GM13976 (cell line): ENCODE measurements around the gene NCCRP1.

ENCODE experiments used
- DNase-seq: peaks from one replicate; pipeline ENCODE4 v3.0.0; 2012; ENCODE audit warnings: low spot score
- in situ Hi-C: fragments of 300-500 bp; cut with MboI; formaldehyde crosslinking; loops from one replicate; pipeline ENCODE4 v1.12.0; 2022; ENCODE audit warnings: low sequenced_read_pairs, mixed read lengths, inconsistent platforms; ENCODE audit not compliant: unreplicated experiment
- TF ChIP-seq, protein P1 (sequence below): IDR thresholded peaks from 2 replicates; pipeline ENCODE4 v1.5.1; 2012; ENCODE audit warnings: borderline replicate concordance, mild to moderate bottlenecking; ENCODE audit not compliant: insufficient read depth; ENCODE audit errors: extremely low read depth, missing control alignments, control extremely low read depth

The NCCRP1 gene

DNA sequence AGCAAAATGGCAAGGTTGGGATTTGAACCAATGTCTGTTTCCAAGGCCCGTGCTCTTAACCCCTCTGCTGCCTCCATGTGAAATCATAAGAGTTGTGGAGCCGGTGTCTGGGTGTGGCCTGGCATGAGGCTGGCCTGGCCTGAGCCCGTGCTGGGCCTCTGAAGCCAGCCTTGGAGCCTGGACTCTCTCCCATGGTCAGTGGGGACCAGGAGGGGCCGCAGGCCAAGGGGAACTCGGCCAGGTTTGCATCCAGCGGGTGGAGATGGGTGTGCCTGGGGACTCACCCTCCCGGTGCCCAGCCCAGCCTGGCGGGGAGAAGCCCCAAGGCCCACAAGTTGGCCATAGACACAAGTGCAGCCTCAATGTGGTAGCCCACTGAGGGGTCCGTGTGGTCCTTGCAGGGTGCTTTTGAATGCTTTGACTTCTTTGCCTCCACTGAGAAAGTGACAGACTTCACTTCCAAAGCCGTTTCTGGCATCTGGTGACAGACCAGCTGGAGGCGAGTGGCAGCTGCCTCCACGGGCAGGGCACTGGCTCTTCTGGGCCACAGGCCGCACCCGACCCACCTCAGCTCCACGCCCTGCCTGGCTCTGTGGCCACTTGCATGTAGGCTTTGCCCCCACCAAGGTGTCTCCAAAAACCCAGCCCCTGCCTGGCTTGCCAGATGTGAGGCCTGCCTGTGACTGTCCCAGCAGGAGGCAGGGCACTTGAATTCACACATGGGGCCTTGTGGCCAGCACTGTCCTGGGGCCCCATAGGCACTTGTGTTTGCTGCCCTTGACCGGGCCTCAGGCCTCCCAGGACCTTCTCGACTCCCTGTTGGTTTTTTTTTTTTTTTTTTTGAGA lies 26.2 kb upstream of the NCCRP1 start:
- DNase-seq, result no peak

DNA sequence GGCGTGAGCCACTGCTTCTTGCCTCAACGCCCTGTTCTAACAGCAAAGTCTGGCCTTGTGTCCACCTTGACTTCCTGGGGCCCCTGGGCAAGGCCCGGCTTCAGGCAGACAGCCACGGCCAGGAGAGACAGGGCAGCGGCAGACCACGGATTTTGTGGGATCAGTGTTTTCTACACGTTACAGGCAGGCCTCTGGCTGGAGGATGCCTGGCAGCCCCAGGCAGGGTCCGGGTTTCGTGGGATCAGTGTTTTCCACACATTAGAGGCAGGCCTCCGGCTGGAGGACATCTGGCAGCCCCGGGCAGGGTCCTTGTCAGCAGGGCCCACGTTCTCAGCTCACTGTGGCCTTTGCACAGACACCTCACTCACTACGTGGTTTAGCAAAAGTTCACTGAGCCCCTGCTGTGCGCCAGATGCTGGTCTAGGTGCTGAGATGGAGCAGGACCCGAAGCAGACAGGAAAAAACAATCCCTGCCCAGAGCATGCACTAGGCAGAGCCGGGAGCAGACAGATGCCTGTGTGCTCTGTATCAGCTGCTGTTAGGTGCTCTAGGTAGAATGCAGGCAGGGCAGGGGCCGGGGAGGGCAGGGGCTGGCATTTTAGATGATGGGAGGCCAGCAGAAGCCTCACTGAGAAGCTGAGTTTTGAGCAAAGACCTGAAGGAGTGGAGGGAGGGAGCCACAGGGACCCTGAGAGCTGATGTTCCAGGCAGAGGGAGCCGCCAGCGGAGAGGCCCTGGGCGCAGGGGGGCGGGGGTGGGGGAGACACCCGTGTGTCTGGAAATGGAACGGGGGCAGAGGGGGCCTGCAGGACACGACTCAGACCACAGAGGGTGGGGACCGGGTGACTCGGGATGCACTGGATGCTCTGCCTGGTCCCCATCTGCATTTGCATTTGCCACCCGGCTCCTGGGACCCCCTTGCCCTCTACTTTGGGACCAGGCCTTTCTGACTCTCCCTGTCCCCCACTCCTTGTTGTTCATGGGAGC lies 25.0 kb upstream of the NCCRP1 start:
- TF ChIP-seq, protein P1, sequence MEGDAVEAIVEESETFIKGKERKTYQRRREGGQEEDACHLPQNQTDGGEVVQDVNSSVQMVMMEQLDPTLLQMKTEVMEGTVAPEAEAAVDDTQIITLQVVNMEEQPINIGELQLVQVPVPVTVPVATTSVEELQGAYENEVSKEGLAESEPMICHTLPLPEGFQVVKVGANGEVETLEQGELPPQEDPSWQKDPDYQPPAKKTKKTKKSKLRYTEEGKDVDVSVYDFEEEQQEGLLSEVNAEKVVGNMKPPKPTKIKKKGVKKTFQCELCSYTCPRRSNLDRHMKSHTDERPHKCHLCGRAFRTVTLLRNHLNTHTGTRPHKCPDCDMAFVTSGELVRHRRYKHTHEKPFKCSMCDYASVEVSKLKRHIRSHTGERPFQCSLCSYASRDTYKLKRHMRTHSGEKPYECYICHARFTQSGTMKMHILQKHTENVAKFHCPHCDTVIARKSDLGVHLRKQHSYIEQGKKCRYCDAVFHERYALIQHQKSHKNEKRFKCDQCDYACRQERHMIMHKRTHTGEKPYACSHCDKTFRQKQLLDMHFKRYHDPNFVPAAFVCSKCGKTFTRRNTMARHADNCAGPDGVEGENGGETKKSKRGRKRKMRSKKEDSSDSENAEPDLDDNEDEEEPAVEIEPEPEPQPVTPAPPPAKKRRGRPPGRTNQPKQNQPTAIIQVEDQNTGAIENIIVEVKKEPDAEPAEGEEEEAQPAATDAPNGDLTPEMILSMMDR, result no peak
- in situ Hi-C loops, result no loop called here
- DNase-seq, result no peak

More for the DNA sequence above, 26.2 kb upstream of the NCCRP1 start:
- in situ Hi-C loops, result no loop called here
- TF ChIP-seq, protein P1, result no peak

DNA sequence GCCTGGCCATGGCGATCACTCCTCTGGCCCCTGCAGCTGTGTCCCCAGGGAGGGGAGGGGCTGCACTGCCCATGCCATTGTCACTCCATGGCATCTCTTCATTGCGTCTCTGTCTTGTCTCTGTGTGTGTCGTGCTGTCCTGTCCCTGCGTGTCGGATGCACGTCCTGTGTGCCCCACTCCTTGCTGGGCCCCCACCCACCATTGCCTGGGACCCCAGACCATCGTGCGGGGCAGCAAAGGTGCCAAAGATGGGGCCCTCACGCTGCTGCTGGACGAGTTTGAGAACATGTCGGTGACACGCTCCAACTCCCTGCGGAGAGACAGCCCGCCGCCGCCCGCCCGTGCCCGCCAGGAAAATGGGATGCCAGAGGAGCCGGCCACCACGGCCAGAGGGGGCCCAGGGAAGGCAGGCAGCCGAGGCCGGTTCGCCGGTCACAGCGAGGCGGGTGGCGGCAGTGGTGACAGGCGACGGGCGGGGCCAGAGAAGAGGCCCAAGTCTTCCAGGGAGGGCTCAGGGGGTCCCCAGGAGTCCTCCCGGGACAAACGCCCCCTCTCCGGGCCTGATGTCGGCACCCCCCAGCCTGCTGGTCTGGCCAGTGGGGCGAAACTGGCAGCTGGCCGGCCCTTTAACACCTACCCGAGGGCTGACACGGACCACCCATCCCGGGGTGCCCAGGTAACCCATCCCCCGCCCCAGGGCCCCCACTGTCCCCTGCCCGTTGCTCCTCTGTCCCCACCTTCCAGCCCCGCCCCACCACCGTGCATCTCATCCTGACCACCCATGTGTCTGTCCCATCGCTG lies 23.9 kb upstream of the NCCRP1 start:
- TF ChIP-seq, protein P1, result no peak

DNA sequence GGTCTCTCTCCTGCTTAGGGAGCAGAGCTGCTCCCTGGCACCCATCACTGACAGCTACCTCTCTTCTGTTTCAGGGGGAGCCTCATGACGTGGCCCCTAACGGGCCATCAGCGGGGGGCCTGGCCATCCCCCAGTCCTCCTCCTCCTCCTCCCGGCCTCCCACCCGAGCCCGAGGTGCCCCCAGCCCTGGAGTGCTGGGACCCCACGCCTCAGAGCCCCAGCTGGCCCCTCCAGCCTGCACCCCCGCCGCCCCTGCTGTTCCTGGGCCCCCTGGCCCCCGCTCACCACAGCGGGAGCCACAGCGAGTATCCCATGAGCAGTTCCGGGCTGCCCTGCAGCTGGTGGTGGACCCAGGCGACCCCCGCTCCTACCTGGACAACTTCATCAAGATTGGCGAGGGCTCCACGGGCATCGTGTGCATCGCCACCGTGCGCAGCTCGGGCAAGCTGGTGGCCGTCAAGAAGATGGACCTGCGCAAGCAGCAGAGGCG lies 23.2 kb upstream of the NCCRP1 start:
- TF ChIP-seq, protein P1, result no peak
- DNase-seq, result no peak
- in situ Hi-C loops, result no loop called here

More for the DNA sequence above, 23.9 kb upstream of the NCCRP1 start:
- in situ Hi-C loops, result no loop called here
- DNase-seq, result no peak

DNA sequence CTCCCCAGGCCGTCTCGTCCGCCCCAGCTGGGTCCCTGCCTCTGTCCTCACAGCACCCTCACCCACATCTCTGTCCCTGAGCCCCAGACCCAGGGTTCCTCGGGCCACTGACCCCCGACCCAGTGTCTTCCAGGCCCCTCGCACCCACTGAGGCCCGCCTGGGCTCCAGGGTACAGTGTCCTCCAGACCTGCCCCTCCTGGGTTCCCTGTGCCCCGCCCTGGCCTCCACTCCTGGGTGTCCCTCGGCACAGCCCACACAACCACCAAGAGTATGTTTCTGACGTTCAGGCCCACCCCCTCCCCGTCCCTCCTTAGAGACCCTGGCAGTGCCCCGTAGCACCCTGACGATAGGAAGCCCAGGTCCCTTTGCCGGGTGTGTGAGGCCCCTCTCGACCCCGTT lies 22.6 kb upstream of the NCCRP1 start:
- TF ChIP-seq, protein P1, result no peak
- in situ Hi-C loops, result no loop called here
- DNase-seq, result no peak
